ENCODE results near the gene GRK3.

GRCh38 chr22:25670070-25670461 lies 105.6 kb downstream of the GRK3 start:
- TF ChIP-seq CTCF (IDR thresholded peaks at IDR 0.05; ENCODE audit: low read depth, low read length), result no peak
- TF ChIP-seq POLR2A (IDR thresholded peaks at IDR 0.05; ENCODE audit: extremely low read depth, insufficient read length), result no peak
- TF ChIP-seq, protein P1, sequence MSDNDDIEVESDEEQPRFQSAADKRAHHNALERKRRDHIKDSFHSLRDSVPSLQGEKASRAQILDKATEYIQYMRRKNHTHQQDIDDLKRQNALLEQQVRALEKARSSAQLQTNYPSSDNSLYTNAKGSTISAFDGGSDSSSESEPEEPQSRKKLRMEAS (IDR thresholded peaks at IDR 0.05; ENCODE audit: low read depth, low read length), result no peak
